ENCODE results near the gene VIM. TPM values are rescaled to one million over a fixed set of nuclear protein-coding genes. Genes with fewer than 3 reads are reported as not detected.

Gene VIM
- total and polyA plus RNA-seq, 10 donors = 510 to 2,377 (median 1,295) TPM

GRCh38 chr10:17219024-17219423, 9.0 kb upstream of the VIM start:
- H3K27ac ChIP-seq = no peak overlapping the region
- H3K27me3 ChIP-seq (replicated peaks in 1 of 7) = no peaks in the 10 kb centered on the region
- H3K36me3 ChIP-seq = no peaks in the 10 kb centered on the region
- intact Hi-C loops (cut with DNase I; ENCODE audit: low total_unique reads) = no loop called here
- TF ChIP-seq POLR2A (IDR thresholded peaks at IDR 0.05) = no peak
- TF ChIP-seq POLR2AphosphoS5 (IDR thresholded peaks at IDR 0.05) = no peak
- no peak for TF ChIP-seq CTCF (IDR thresholded peaks at IDR 0.05 in 8 of 11, conservative IDR thresholded peaks at IDR 0.05 in 3 of 11)
- peaks cover 0 to 44% (median 21%) of the 10 kb centered on the region in 6 donors for H3K4me1 ChIP-seq
- no peak for DNase-seq
- no peaks in the 10 kb centered on the region for H3K9me3 ChIP-seq
- WGBS, 5 donors = 90 to 92% (median 91%) methylated on average over 2 of the region's 2 CpGs
- H3K4me3 ChIP-seq = no peak overlapping the region

GRCh38 chr10:17220652-17221100, 7.4 kb upstream of the VIM start:
- Histone ChIP-seq H3K36me3 (no peaks in the 10 kb centered on the region), H3K4me1 (peaks cover 0 to 32% (median 15%) of the 10 kb centered on the region in 6 donors), H3K27me3 (replicated peaks in 1 of 7) (no peaks in the 10 kb centered on the region), H3K27ac (no peak overlapping the region), H3K9me3 (no peaks in the 10 kb centered on the region), H3K4me3 (no peak overlapping the region)
- TF ChIP-seq POLR2A (IDR thresholded peaks at IDR 0.05) (no peak), POLR2AphosphoS5 (IDR thresholded peaks at IDR 0.05) (no peak), CTCF (IDR thresholded peaks at IDR 0.05 in 8 of 11, conservative IDR thresholded peaks at IDR 0.05 in 3 of 11) (no peak)
- intact Hi-C loops (cut with DNase I; ENCODE audit: low total_unique reads) = no loop called here
- DNase-seq = no peak
- WGBS, 5 donors = 86 to 97% (median 93%) methylated on average over 1 of the region's 1 CpG

- no peak for TF ChIP-seq CTCF (IDR thresholded peaks at IDR 0.05 in 8 of 11, conservative IDR thresholded peaks at IDR 0.05 in 3 of 11)
- no peak for TF ChIP-seq POLR2AphosphoS5 (IDR thresholded peaks at IDR 0.05)
- no peak for TF ChIP-seq POLR2A (IDR thresholded peaks at IDR 0.05)
- 66 to 82% (median 69%) methylated on average over 4 of the region's 4 CpGs for WGBS, 5 donors
- no peaks in the 10 kb centered on the region for H3K9me3 ChIP-seq
- intact Hi-C loops (cut with DNase I; ENCODE audit: low total_unique reads) = no loop called here
- no peaks in the 10 kb centered on the region for H3K27me3 ChIP-seq (replicated peaks in 1 of 7)
- H3K4me3 ChIP-seq = no peak overlapping the region
- H3K27ac ChIP-seq = no peak overlapping the region
- H3K36me3 ChIP-seq = no peaks in the 10 kb centered on the region
- H3K4me1 ChIP-seq = peaks cover 7 to 32% (median 18%) of the 10 kb centered on the region in 6 donors
- no peak for DNase-seq
Observed at GRCh38 chr10:17222329-17222728, 5.7 kb upstream of the VIM start.

- no peak overlapping the region for H3K4me3 ChIP-seq
- no peaks in the 10 kb centered on the region for H3K27me3 ChIP-seq (replicated peaks in 1 of 7)
- H3K9me3 ChIP-seq = no peaks in the 10 kb centered on the region
- intact Hi-C loops (cut with DNase I; ENCODE audit: low total_unique reads) = no loop called here
- no peak overlapping the region for H3K27ac ChIP-seq
- DNase-seq = no peak
- peaks cover 13 to 35% (median 25%) of the 10 kb centered on the region in 6 donors for H3K4me1 ChIP-seq
- H3K36me3 ChIP-seq = peaks cover 0 to 5% (median under 1%) of the 10 kb centered on the region in 6 donors
- WGBS, 5 donors = 84 to 94% (median 88%) methylated on average over 4 of the region's 4 CpGs
- no peak for TF ChIP-seq POLR2AphosphoS5 (IDR thresholded peaks at IDR 0.05)
Observed at GRCh38 chr10:17225808-17226207, 2.2 kb upstream of the VIM start.

- peak; percentile 79 for DNase-seq
- no peak for TF ChIP-seq CTCF (IDR thresholded peaks at IDR 0.05 in 8 of 11, conservative IDR thresholded peaks at IDR 0.05 in 3 of 11)
- TF ChIP-seq POLR2AphosphoS5 (IDR thresholded peaks at IDR 0.05) = no peak
- TF ChIP-seq POLR2A (IDR thresholded peaks at IDR 0.05) = no peak
- WGBS, 5 donors = 81 to 95% (median 88%) methylated on average over 7 to 8 of the region's 8 CpGs
- Histone ChIP-seq H3K4me3 (peak overlapping the region in 6 of 8 donors; percentile 93 to 99 (median 96)), H3K36me3 (peaks cover 0 to 16% (median 10%) of the 10 kb centered on the region in 6 donors), H3K4me1 (peaks cover 13 to 46% (median 36%) of the 10 kb centered on the region in 6 donors), H3K27ac (peak overlapping the region; percentile 93 to 100 (median 99)), H3K9me3 (no peaks in the 10 kb centered on the region), H3K27me3 (replicated peaks in 1 of 7) (no peaks in the 10 kb centered on the region)
- intact Hi-C loops (cut with DNase I; ENCODE audit: low total_unique reads) = no loop called here
Observed at GRCh38 chr10:17226891-17227303, 1.1 kb upstream of the VIM start.
